DMS79 treated with DMSO at 0.1 percent for 48 hours (cell line): ENCODE results near the gene RTN4RL1.

ENCODE experiments used
- DNase-seq: peaks from one replicate; lab custom pipeline; 2025; lab: John Stamatoyannopoulos, UW

Gene RTN4RL1

GRCh38 chr17:1948517-1948825 lies 76.7 kb downstream of the RTN4RL1 start:
- no peak for DNase-seq

- no peak for DNase-seq
Measured at GRCh38 chr17:1947743-1948516, 77.2 kb downstream of the RTN4RL1 start.

- DNase-seq, result no peak
Measured at GRCh38 chr17:1947229-1947742, 77.8 kb downstream of the RTN4RL1 start.

GRCh38 chr17:1946021-1946932 lies 78.9 kb downstream of the RTN4RL1 start:
- DNase-seq, result no peak

- DNase-seq, result no peak
Measured at GRCh38 chr17:1945621-1946020, 79.5 kb downstream of the RTN4RL1 start.

GRCh38 chr17:1943436-1943831 lies 81.7 kb downstream of the RTN4RL1 start:
- DNase-seq, result no peak

- no peak for DNase-seq
Measured at GRCh38 chr17:1942666-1943435, 82.3 kb downstream of the RTN4RL1 start.

- DNase-seq, result no peak
Measured at GRCh38 chr17:1942066-1942365, 83.1 kb downstream of the RTN4RL1 start.

- DNase-seq, result no peak
Measured at GRCh38 chr17:1941272-1942065, 83.7 kb downstream of the RTN4RL1 start.

- no peak for DNase-seq
Measured at GRCh38 chr17:1940810-1941185, 84.3 kb downstream of the RTN4RL1 start.

GRCh38 chr17:1939981-1940809 lies 84.9 kb downstream of the RTN4RL1 start:
- no peak for DNase-seq

GRCh38 chr17:1937461-1937860 lies 87.7 kb downstream of the RTN4RL1 start:
- DNase-seq, result no peak

GRCh38 chr17:1936766-1937165 lies 88.4 kb downstream of the RTN4RL1 start:
- no peak for DNase-seq

GRCh38 chr17:1934901-1935300 lies 90.2 kb downstream of the RTN4RL1 start:
- no peak for DNase-seq

- no peak for DNase-seq
Measured at GRCh38 chr17:1933875-1934715, 91.0 kb downstream of the RTN4RL1 start.

GRCh38 chr17:1931844-1932579 lies 93.1 kb downstream of the RTN4RL1 start:
- DNase-seq, result peak; percentile 83

GRCh38 chr17:1930337-1930645 lies 94.8 kb downstream of the RTN4RL1 start:
- DNase-seq, result peak; percentile 38

- no peak for DNase-seq
Measured at GRCh38 chr17:1928976-1929375, 96.2 kb downstream of the RTN4RL1 start.

GRCh38 chr17:1920948-1921351 lies 104.2 kb downstream of the RTN4RL1 start:
- DNase-seq, result no peak
